Body of pancreas (tissue), 4 donors: ENCODE measurements around the gene NXT1.

ENCODE experiments used
- POLR2A ChIP-seq, 3 donors: fragments of 450-650 bp; IDR thresholded peaks; one replicate each; pipeline ENCODE4 v1.6.1; 2016; ENCODE audit warnings: antibody characterized with exemption in 3 of 3, mild to moderate bottlenecking in 2 of 3
- TF ChIP-seq, protein P1 (sequence below), 7 experiments: fragments of 450-650 bp in 4 of 7; fragments of 200-600 bp in 3 of 7; sonication (generic) in 3 of 7; IDR thresholded peaks; one replicate each; pipeline ENCODE4 v1.5.1; 2016 to 2019; ENCODE audit warnings: antibody characterized with exemption in 7 of 7

DNA sequence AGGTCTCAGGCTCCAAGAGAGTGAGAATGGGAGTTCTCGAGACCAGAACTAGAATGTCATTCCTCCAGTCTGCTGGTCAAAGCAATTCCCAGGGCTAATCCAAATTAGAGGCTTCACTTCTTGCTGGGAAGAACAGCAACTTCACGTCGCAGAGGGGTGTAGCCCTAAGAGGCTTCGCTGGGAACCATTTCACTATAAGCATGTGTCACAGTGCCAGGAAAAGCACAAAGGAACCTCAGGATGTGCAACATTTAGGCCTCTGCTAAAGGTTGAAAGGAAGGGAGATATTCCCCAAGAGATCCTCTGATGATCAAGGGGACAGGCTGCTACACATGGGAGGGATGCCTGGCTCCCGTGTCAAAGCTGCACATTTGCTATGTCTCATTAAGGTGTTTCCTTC, 35.9 kb upstream of the NXT1 start:
- TF ChIP-seq, protein P1, sequence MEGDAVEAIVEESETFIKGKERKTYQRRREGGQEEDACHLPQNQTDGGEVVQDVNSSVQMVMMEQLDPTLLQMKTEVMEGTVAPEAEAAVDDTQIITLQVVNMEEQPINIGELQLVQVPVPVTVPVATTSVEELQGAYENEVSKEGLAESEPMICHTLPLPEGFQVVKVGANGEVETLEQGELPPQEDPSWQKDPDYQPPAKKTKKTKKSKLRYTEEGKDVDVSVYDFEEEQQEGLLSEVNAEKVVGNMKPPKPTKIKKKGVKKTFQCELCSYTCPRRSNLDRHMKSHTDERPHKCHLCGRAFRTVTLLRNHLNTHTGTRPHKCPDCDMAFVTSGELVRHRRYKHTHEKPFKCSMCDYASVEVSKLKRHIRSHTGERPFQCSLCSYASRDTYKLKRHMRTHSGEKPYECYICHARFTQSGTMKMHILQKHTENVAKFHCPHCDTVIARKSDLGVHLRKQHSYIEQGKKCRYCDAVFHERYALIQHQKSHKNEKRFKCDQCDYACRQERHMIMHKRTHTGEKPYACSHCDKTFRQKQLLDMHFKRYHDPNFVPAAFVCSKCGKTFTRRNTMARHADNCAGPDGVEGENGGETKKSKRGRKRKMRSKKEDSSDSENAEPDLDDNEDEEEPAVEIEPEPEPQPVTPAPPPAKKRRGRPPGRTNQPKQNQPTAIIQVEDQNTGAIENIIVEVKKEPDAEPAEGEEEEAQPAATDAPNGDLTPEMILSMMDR (IDR thresholded peaks at IDR 0.05), result no peak
- TF ChIP-seq POLR2A (IDR thresholded peaks at IDR 0.05), result no peak
